ENCODE data around the gene IGFALS.

Gene IGFALS

GRCh38 chr16:1762879-1763520, 30.5 kb downstream of the IGFALS start:
- H2AK5ac ChIP-seq (ENCODE audit: low read length, severe bottlenecking), result no peak overlapping the region
- peaks cover 83 to 100% of the 10 kb centered on the region in 2 experiments for H3K36me3 ChIP-seq (ENCODE audit: control insufficient read depth in 1 of 2, insufficient read depth in 2 of 2, low read depth in 1 of 2, low read length in 2 of 2)
- peak overlapping the region; percentile 19 for H4K8ac ChIP-seq (ENCODE audit: low read length)
- H2BK12ac ChIP-seq (ENCODE audit: low read length in 2 of 2), result no peak overlapping the region
- peaks cover 16% of the 10 kb centered on the region for H3K4me1 ChIP-seq (ENCODE audit: control insufficient read depth, insufficient read depth, low read depth, low read length)
- H2BK15ac ChIP-seq (ENCODE audit: low read depth, poor library complexity, severe bottlenecking), result no peak overlapping the region
- no peak for DNase-seq
- peaks cover 20% of the 10 kb centered on the region for H3K79me1 ChIP-seq (replicated peaks; ENCODE audit: low read length, poor library complexity, severe bottlenecking)
- H3K4ac ChIP-seq (ENCODE audit: low read depth in 1 of 2, low read length in 2 of 2), result no peak overlapping the region
- H3K27ac ChIP-seq (ENCODE audit: low read length, poor library complexity, severe bottlenecking), result no peak overlapping the region
- H3K4me3 ChIP-seq (ENCODE audit: insufficient read depth in 1 of 2, low read depth in 1 of 2, low read length in 2 of 2), result no peak overlapping the region
- H3K18ac ChIP-seq (ENCODE audit: low read depth in 1 of 2, low read length in 2 of 2), result no peak overlapping the region
- no peaks in the 10 kb centered on the region for H3K27me3 ChIP-seq (ENCODE audit: control insufficient read depth in 1 of 2, insufficient read depth in 1 of 2, low read length in 2 of 2)
- H2BK120ac ChIP-seq (ENCODE audit: low read depth, low read length), result no peak overlapping the region
- H4K91ac ChIP-seq (ENCODE audit: low read length), result no peak overlapping the region
- no peak overlapping the region for H2BK5ac ChIP-seq (ENCODE audit: low read depth, low read length, poor library complexity, severe bottlenecking)
- no peak overlapping the region for H3K14ac ChIP-seq (ENCODE audit: low read length in 2 of 2)
- H3K9me3 ChIP-seq (ENCODE audit: control insufficient read depth, low read length), result no peaks in the 10 kb centered on the region
- no peak overlapping the region for H3K23ac ChIP-seq (ENCODE audit: low read length in 2 of 2)
- no peak overlapping the region for H3K4me2 ChIP-seq (ENCODE audit: low read length, poor library complexity, severe bottlenecking)
- H3K9ac ChIP-seq (ENCODE audit: low read length), result no peak overlapping the region
- 91% methylated on average over 24 of the region's 24 CpGs for WGBS
- no peak overlapping the region for H2AFZ ChIP-seq (ENCODE audit: low read depth, low read length)

- H3K36me3 ChIP-seq (ENCODE audit: control insufficient read depth in 1 of 2, insufficient read depth in 2 of 2, low read depth in 1 of 2, low read length in 2 of 2), result peaks cover 80 to 100% of the 10 kb centered on the region in 2 experiments
- H3K4me1 ChIP-seq (ENCODE audit: control insufficient read depth, insufficient read depth, low read depth, low read length), result peaks cover 16% of the 10 kb centered on the region
- no peak overlapping the region for H2BK120ac ChIP-seq (ENCODE audit: low read depth, low read length)
- H3K27me3 ChIP-seq (ENCODE audit: control insufficient read depth in 1 of 2, insufficient read depth in 1 of 2, low read length in 2 of 2), result no peaks in the 10 kb centered on the region
- H2BK5ac ChIP-seq (ENCODE audit: low read depth, low read length, poor library complexity, severe bottlenecking), result no peak overlapping the region
- DNase-seq, result no peak
- no peak overlapping the region for H3K23ac ChIP-seq (ENCODE audit: low read length in 2 of 2)
- no peak overlapping the region for H2BK12ac ChIP-seq (ENCODE audit: low read length in 2 of 2)
- H3K9me3 ChIP-seq (ENCODE audit: control insufficient read depth, low read length), result no peaks in the 10 kb centered on the region
- no peak overlapping the region for H3K27ac ChIP-seq (ENCODE audit: low read length, poor library complexity, severe bottlenecking)
- no peak overlapping the region for H4K8ac ChIP-seq (ENCODE audit: low read length)
- no peak overlapping the region for H2AK5ac ChIP-seq (ENCODE audit: low read length, severe bottlenecking)
- no peak overlapping the region for H2BK15ac ChIP-seq (ENCODE audit: low read depth, poor library complexity, severe bottlenecking)
- no peak overlapping the region for H3K4me3 ChIP-seq (ENCODE audit: insufficient read depth in 1 of 2, low read depth in 1 of 2, low read length in 2 of 2)
- no peak overlapping the region for H3K14ac ChIP-seq (ENCODE audit: low read length in 2 of 2)
- peaks cover 24% of the 10 kb centered on the region for H3K79me1 ChIP-seq (replicated peaks; ENCODE audit: low read length, poor library complexity, severe bottlenecking)
- WGBS, result 96% methylated on average over 26 of the region's 30 CpGs
- H3K9ac ChIP-seq (ENCODE audit: low read length), result no peak overlapping the region
- H2AFZ ChIP-seq (ENCODE audit: low read depth, low read length), result no peak overlapping the region
- H4K91ac ChIP-seq (ENCODE audit: low read length), result peak overlapping the region; percentile 11
- no peak overlapping the region for H3K4me2 ChIP-seq (ENCODE audit: low read length, poor library complexity, severe bottlenecking)
- no peak overlapping the region for H3K18ac ChIP-seq (ENCODE audit: low read depth in 1 of 2, low read length in 2 of 2)
- no peak overlapping the region for H3K4ac ChIP-seq (ENCODE audit: low read depth in 1 of 2, low read length in 2 of 2)
These were observed 31.2 kb downstream of the IGFALS start for GRCh38 chr16:1762196-1762878.

- H3K27me3 ChIP-seq (ENCODE audit: control insufficient read depth in 1 of 2, insufficient read depth in 1 of 2, low read length in 2 of 2), result no peaks in the 10 kb centered on the region
- no peak overlapping the region for H3K14ac ChIP-seq (ENCODE audit: low read length in 2 of 2)
- H3K4ac ChIP-seq (ENCODE audit: low read depth in 1 of 2, low read length in 2 of 2), result no peak overlapping the region
- no peak overlapping the region for H2BK120ac ChIP-seq (ENCODE audit: low read depth, low read length)
- no peak overlapping the region for H2BK5ac ChIP-seq (ENCODE audit: low read depth, low read length, poor library complexity, severe bottlenecking)
- H2BK12ac ChIP-seq (ENCODE audit: low read length in 2 of 2), result no peak overlapping the region
- no peak overlapping the region for H3K9ac ChIP-seq (ENCODE audit: low read length)
- DNase-seq, result no peak
- no peaks in the 10 kb centered on the region for H3K9me3 ChIP-seq (ENCODE audit: control insufficient read depth, low read length)
- H2BK15ac ChIP-seq (ENCODE audit: low read depth, poor library complexity, severe bottlenecking), result no peak overlapping the region
- no peak overlapping the region for H3K4me3 ChIP-seq (ENCODE audit: insufficient read depth in 1 of 2, low read depth in 1 of 2, low read length in 2 of 2)
- no peak overlapping the region for H3K18ac ChIP-seq (ENCODE audit: low read depth in 1 of 2, low read length in 2 of 2)
- H2AK5ac ChIP-seq (ENCODE audit: low read length, severe bottlenecking), result no peak overlapping the region
- no peak overlapping the region for H2AFZ ChIP-seq (ENCODE audit: low read depth, low read length)
- 96% methylated on average over 15 of the region's 15 CpGs for WGBS
- H4K8ac ChIP-seq (ENCODE audit: low read length), result no peak overlapping the region
- H3K36me3 ChIP-seq (ENCODE audit: control insufficient read depth in 1 of 2, insufficient read depth in 2 of 2, low read depth in 1 of 2, low read length in 2 of 2), result peaks cover 75 to 96% of the 10 kb centered on the region in 2 experiments
- H3K27ac ChIP-seq (ENCODE audit: low read length, poor library complexity, severe bottlenecking), result no peak overlapping the region
- H3K23ac ChIP-seq (ENCODE audit: low read length in 2 of 2), result no peak overlapping the region
- H3K4me2 ChIP-seq (ENCODE audit: low read length, poor library complexity, severe bottlenecking), result no peak overlapping the region
- H4K91ac ChIP-seq (ENCODE audit: low read length), result no peak overlapping the region
- peaks cover 25% of the 10 kb centered on the region for H3K79me1 ChIP-seq (replicated peaks; ENCODE audit: low read length, poor library complexity, severe bottlenecking)
- H3K4me1 ChIP-seq (ENCODE audit: control insufficient read depth, insufficient read depth, low read depth, low read length), result peaks cover 16% of the 10 kb centered on the region
These were observed 31.8 kb downstream of the IGFALS start for GRCh38 chr16:1761751-1762150.

- Histone ChIP-seq H4K8ac (ENCODE audit: low read length) (no peak overlapping the region), H3K4me3 (ENCODE audit: insufficient read depth in 1 of 2, low read depth in 1 of 2, low read length in 2 of 2) (no peak overlapping the region), H3K4me1 (ENCODE audit: control insufficient read depth, insufficient read depth, low read depth, low read length) (peaks cover 16% of the 10 kb centered on the region), H3K9ac (ENCODE audit: low read length) (no peak overlapping the region), H4K91ac (ENCODE audit: low read length) (no peak overlapping the region), H2BK15ac (ENCODE audit: low read depth, poor library complexity, severe bottlenecking) (no peak overlapping the region), H3K9me3 (ENCODE audit: control insufficient read depth, low read length) (no peaks in the 10 kb centered on the region), H3K23ac (ENCODE audit: low read length in 2 of 2) (no peak overlapping the region), H2BK12ac (ENCODE audit: low read length in 2 of 2) (no peak overlapping the region), H3K14ac (ENCODE audit: low read length in 2 of 2) (no peak overlapping the region), H3K79me1 (replicated peaks; ENCODE audit: low read length, poor library complexity, severe bottlenecking) (peaks cover 28% of the 10 kb centered on the region), H2AFZ (ENCODE audit: low read depth, low read length) (no peak overlapping the region), H3K4ac (ENCODE audit: low read depth in 1 of 2, low read length in 2 of 2) (no peak overlapping the region), H2AK5ac (ENCODE audit: low read length, severe bottlenecking) (no peak overlapping the region), H3K18ac (ENCODE audit: low read depth in 1 of 2, low read length in 2 of 2) (no peak overlapping the region), H2BK120ac (ENCODE audit: low read depth, low read length) (no peak overlapping the region), H3K27me3 (ENCODE audit: control insufficient read depth in 1 of 2, insufficient read depth in 1 of 2, low read length in 2 of 2) (no peaks in the 10 kb centered on the region), H3K36me3 (ENCODE audit: control insufficient read depth in 1 of 2, insufficient read depth in 2 of 2, low read depth in 1 of 2, low read length in 2 of 2) (peaks cover 78 to 91% of the 10 kb centered on the region in 2 experiments), H2BK5ac (ENCODE audit: low read depth, low read length, poor library complexity, severe bottlenecking) (no peak overlapping the region), H3K4me2 (ENCODE audit: low read length, poor library complexity, severe bottlenecking) (no peak overlapping the region), H3K27ac (ENCODE audit: low read length, poor library complexity, severe bottlenecking) (no peak overlapping the region)
- DNase-seq, result no peak
- 94% methylated on average over 15 of the region's 15 CpGs for WGBS
These were observed 32.6 kb downstream of the IGFALS start for GRCh38 chr16:1760911-1761310.

Data from mesenchymal stem cell (in vitro differentiated cells and primary cell).